GM12872 (cell line): ENCODE measurements around the gene AURKA.

ENCODE experiments used
- CTCF ChIP-seq: IDR thresholded peaks from 3 replicates; pipeline ENCODE4 v1.5.1; 2011; ENCODE audit warnings: low read depth, mild to moderate bottlenecking, low read length, moderate library complexity; ENCODE audit not compliant: insufficient read depth

Gene AURKA

GRCh38 chr20:56400001-56400640 lies 8.1 kb upstream of the AURKA start:
- TF ChIP-seq CTCF: peak; percentile 84

GRCh38 chr20:56395166-56395565 lies 3.2 kb upstream of the AURKA start:
- no peak for TF ChIP-seq CTCF

GRCh38 chr20:56393653-56394052 lies 1.6 kb upstream of the AURKA start:
- no peak for TF ChIP-seq CTCF

GRCh38 chr20:56392881-56393482 lies 967 bp upstream of the AURKA start:
- TF ChIP-seq CTCF: no peak

GRCh38 chr20:56391596-56392131 lies 351 bp downstream of the AURKA start:
- TF ChIP-seq CTCF: no peak

- TF ChIP-seq CTCF: no peak
Observed at GRCh38 chr20:56391037-56391436, 978 bp downstream of the AURKA start.

GRCh38 chr20:56389807-56390206 lies 2.2 kb downstream of the AURKA start:
- TF ChIP-seq CTCF: no peak
